Endothelial cell of umbilical vein (primary cell): ENCODE measurements around the gene PMVK. TPM values are rescaled to one million over a fixed set of nuclear protein-coding genes. Genes with fewer than 3 reads are reported as not detected.

Experiments
- BruUV-seq: library from RNA; stranded (reverse); fragments of 400-500 nt; replicated peaks from 2 replicates; lab custom pipeline; 2021; lab: Mats Ljungman, UMichigan
- CTCF ChIA-PET: fragments of 300-600, 350-600 bp; sonication (Branson Sonifier 250); formaldehyde crosslinking; loops from one replicate; lab custom pipeline; 2021; ENCODE audit warnings: antibody characterized with exemption, inconsistent platforms; lab: Charles Lee
- POLR2A ChIA-PET: fragments of 300-600, 350-600 bp; sonication (Branson Sonifier 250); formaldehyde crosslinking; loops from one replicate; lab custom pipeline; 2021; ENCODE audit warnings: antibody characterized with exemption, inconsistent platforms; lab: Charles Lee
- DNase-seq: peaks from one replicate; pipeline ENCODE4 v3.0.0-alpha.2; 2011; ENCODE audit warnings: low read depth, low spot score
- FAIRE-seq: peaks from 2 replicates; lab custom pipeline; 2011; peaks lifted over from hg19 to GRCh38; lab: Jason Lieb, UNC
- H2AFZ ChIP-seq: 2 replicates; pipeline ENCODE4 v1.6.0; 2012; ENCODE audit warnings: low read depth, low read length, control low read depth, inconsistent platforms
- H3K27ac ChIP-seq: 2 replicates; pipeline ENCODE4 v1.5.1; 2011; ENCODE audit warnings: low read depth, mild to moderate bottlenecking, control low read depth, low read length, moderate library complexity; ENCODE audit not compliant: insufficient read depth
- H3K27me3 ChIP-seq, 2 experiments: 2 replicates each; pipeline versions ENCODE4 v1.6.0 to v1.6.1; 2011; ENCODE audit warnings: low read length in 2 of 2, mixed read lengths in 1 of 2; ENCODE audit not compliant: control insufficient read depth in 2 of 2, insufficient read depth in 2 of 2
- H3K36me3 ChIP-seq, 2 experiments: 2 replicates in 1 of 2; 3 replicates in 1 of 2; pipeline ENCODE4 v1.5.1; 2011; ENCODE audit warnings: low read length in 2 of 2, mild to moderate bottlenecking in 1 of 2, moderate library complexity in 1 of 2; ENCODE audit not compliant: control insufficient read depth in 2 of 2, insufficient read depth in 2 of 2; ENCODE audit errors: extremely low read depth in 1 of 2
- H3K4me1 ChIP-seq: 3 replicates; pipeline ENCODE4 v1.5.1; 2011; ENCODE audit warnings: mild to moderate bottlenecking, low read length; ENCODE audit not compliant: control insufficient read depth, insufficient read depth; ENCODE audit errors: extremely low read depth
- H3K4me2 ChIP-seq: 2 replicates; pipeline ENCODE4 v1.6.1; 2011; ENCODE audit warnings: low read length, control low read depth, mixed read lengths; ENCODE audit not compliant: insufficient read depth
- H3K4me3 ChIP-seq, 3 experiments: fragments of 200-600 bp in 1 of 3; sonication (generic), shearing (Covaris generic) in 1 of 3; replicated peaks in 1 of 3; 2 replicates each; pipeline ENCODE4 v1.5.1; 2011 to 2016; ENCODE audit warnings: control low read depth in 3 of 3, low read length in 3 of 3, mild to moderate bottlenecking in 2 of 3, inconsistent platforms in 1 of 3, low read depth in 1 of 3, moderate library complexity in 1 of 3; ENCODE audit not compliant: insufficient read depth in 1 of 3
- H3K79me2 ChIP-seq: 2 replicates; pipeline ENCODE4 v1.6.0; 2012; ENCODE audit warnings: low read length, inconsistent platforms; ENCODE audit not compliant: control insufficient read depth, insufficient read depth
- H3K9ac ChIP-seq: replicated peaks from 2 replicates; pipeline ENCODE3; 2011; ENCODE audit warnings: low read length, control low read depth; ENCODE audit not compliant: insufficient read depth; ENCODE audit errors: extremely low read depth
- H3K9me1 ChIP-seq: replicated peaks from 3 replicates; pipeline ENCODE4 v1.6.0; 2011; ENCODE audit warnings: mild to moderate bottlenecking, low read length; ENCODE audit not compliant: control insufficient read depth, insufficient read depth; ENCODE audit errors: extremely low read depth
- H3K9me3 ChIP-seq: replicated peaks from 2 replicates; pipeline ENCODE4 v1.5.1; 2012; ENCODE audit warnings: low read length, inconsistent platforms; ENCODE audit not compliant: control insufficient read depth, insufficient read depth
- H4K20me1 ChIP-seq: replicated peaks from 2 replicates; pipeline ENCODE3; 2011; ENCODE audit warnings: mild to moderate bottlenecking, low read length; ENCODE audit not compliant: control insufficient read depth, insufficient read depth; ENCODE audit errors: extremely low read depth
- CTCF ChIP-seq, 2 donors: IDR thresholded peaks; 1 replicate in 1 of 2; 2 replicates in 1 of 2; pipeline ENCODE4 v1.5.1; 2011; ENCODE audit warnings: low read length in 2 of 2, mild to moderate bottlenecking in 2 of 2, moderate library complexity in 2 of 2, control low read depth in 1 of 2, inconsistent platforms in 1 of 2, low read depth in 1 of 2; ENCODE audit not compliant: insufficient read depth in 1 of 2; ENCODE audit errors: extremely low read depth in 1 of 2
- EZH2 ChIP-seq: IDR thresholded peaks from 2 replicates; pipeline ENCODE4 v1.6.1; 2012; ENCODE audit warnings: borderline replicate concordance, low read depth, mild to moderate bottlenecking, moderate library complexity, low read length, inconsistent platforms; ENCODE audit not compliant: severe bottlenecking
- FOS ChIP-seq: IDR thresholded peaks from 2 replicates; pipeline ENCODE4 v1.6.1; 2011; ENCODE audit warnings: mild to moderate bottlenecking, low read length, moderate library complexity, borderline replicate concordance; ENCODE audit not compliant: insufficient read depth
- GATA2 ChIP-seq: IDR thresholded peaks from 2 replicates; pipeline ENCODE4 v1.7.0; 2011; ENCODE audit warnings: low read depth, mild to moderate bottlenecking, moderate library complexity, mixed read lengths, low read length; ENCODE audit not compliant: insufficient read length, insufficient read depth
- JUN ChIP-seq: IDR thresholded peaks from 2 replicates; pipeline ENCODE4 v1.6.1; 2011; ENCODE audit warnings: borderline replicate concordance, low read depth; ENCODE audit not compliant: insufficient read length, insufficient read depth
- MAX ChIP-seq: IDR thresholded peaks from 2 replicates; pipeline ENCODE4 v1.6.1; 2011; ENCODE audit not compliant: insufficient read depth, insufficient read length
- MYC ChIP-seq: IDR thresholded peaks from one replicate; pipeline ENCODE4 v1.6.1; 2011; ENCODE audit warnings: mild to moderate bottlenecking, low read depth, low read length
- POLR2A ChIP-seq: IDR thresholded peaks from 2 replicates; pipeline ENCODE4 v1.6.1; 2012; ENCODE audit warnings: low read depth, mild to moderate bottlenecking, control low read depth, low read length
- POLR2AphosphoS5 ChIP-seq: IDR thresholded peaks from 2 replicates; pipeline ENCODE4 v1.6.1; 2012; ENCODE audit warnings: low read depth, mild to moderate bottlenecking, control low read depth, low read length, moderate library complexity; ENCODE audit not compliant: insufficient read depth
- dilution Hi-C: fragments of 300-500 bp; cut with MboI; formaldehyde crosslinking; loops from one replicate; pipeline ENCODE4 v1.15.0; 2019; ENCODE audit warnings: low sequenced_read_pairs; ENCODE audit not compliant: extremely low pct_ligation_motif_present
- intact Hi-C: fragments of 100-400 bp; cut with micrococcal nuclease; formaldehyde crosslinking; loops from one replicate; pipeline ENCODE4 v1.10.0; 2022
- polyA plus RNA-seq, 4 experiments: library from polyadenylated mRNA; depleted of rRNA in 3 of 4; stranded (reverse) in 3 of 4; unstranded in 1 of 4; fragments of >200 nt; gene quantifications; 2 replicates each; pipeline versions ENCODE4 v1.2.1 to v1.2.3, GENCODE V29; 2011 to 2012; ENCODE audit warnings: missing spikeins in 1 of 4
- total RNA-seq: library from RNA; stranded (reverse); gene quantifications from 2 replicates; pipeline ENCODE4 v1.2.3, GENCODE V29; 2021

PMVK gene
- total and polyA plus RNA-seq, 2 donors (not counting 3 experiments of a cell fraction or from before 2014, with no cell fraction given), result 22.6 to 32.7 TPM

- peak; percentile 47 for TF ChIP-seq POLR2AphosphoS5
- TF ChIP-seq MYC, result no peak
- TF ChIP-seq POLR2A, result peak; percentile 56
- no peak for TF ChIP-seq GATA2
- peak; percentile 98 for TF ChIP-seq MAX
- H3K4me3 ChIP-seq, result peak within 1 kb of the TSS; percentile 67 to 98 (median 92)
- no peaks in the 10 kb centered on the region for H3K9me1 ChIP-seq
- FAIRE-seq (peak; percentile 97), DNase-seq (peak; percentile 100)
- H3K9me3 ChIP-seq, result no peaks in the 10 kb centered on the region
- POLR2A ChIA-PET, result interaction anchor here (1.4 kb wide), 1 partner anchor 9 kb away, joined by 4 read pairs; no protein-coding TSS in a partner anchor
- CTCF ChIA-PET, result interaction anchor here (0.6 to 1.8 kb wide), 13 partner anchors 9 to 88 kb away, joined by 3 to 8 read pairs (median 4); partner anchors contain the start of genes ADAM15, CKS1B, LENEP and PBXIP1
- intact Hi-C loops (loop anchor here (1.0 kb wide), 2 partner anchors 9 to 21 kb away; partner anchors contain the start of gene CKS1B), dilution Hi-C loops (no loop called here)
- H3K27ac ChIP-seq, result peak within 1 kb of the TSS; percentile 39
- peak within 1 kb of the TSS; percentile 79 for H3K9ac ChIP-seq
- peaks cover 23% of the 10 kb centered on the region for H3K79me2 ChIP-seq
- no peaks in the 10 kb centered on the region for H4K20me1 ChIP-seq
- no peaks in the 10 kb centered on the region for H3K27me3 ChIP-seq
- H3K4me1 ChIP-seq, result peaks cover 11% of the 10 kb centered on the region
- H2AFZ ChIP-seq, result peak within 1 kb of the TSS; percentile 61
- BruUV-seq, result no TSS peak
- H3K4me2 ChIP-seq, result peak within 1 kb of the TSS; percentile 88
- H3K36me3 ChIP-seq, result peaks cover 0 to 6% of the 10 kb centered on the region in 2 experiments
Observed at GRCh38 chr1:154982897-154983648, 46.6 kb upstream of the PMVK start, which contains the start of gene FLAD1. Gene FLAD1 (plus strand): TSS chr1:154983344. CDS start chr1:154983695, 351 bp downstream.

- Histone ChIP-seq H3K4me1 (peaks cover 11% of the 10 kb centered on the region), H3K27me3 (no peaks in the 10 kb centered on the region), H3K9me3 (no peaks in the 10 kb centered on the region), H4K20me1 (no peaks in the 10 kb centered on the region), H3K27ac (no peak overlapping the region), H3K9me1 (no peaks in the 10 kb centered on the region), H3K79me2 (peaks cover 29% of the 10 kb centered on the region), H3K4me3 (peak overlapping the region in 1 of 3 experiments; percentile 58), H3K36me3 (peaks cover 0 to 3% of the 10 kb centered on the region in 2 experiments), H3K9ac (peak overlapping the region; percentile 46), H2AFZ (peak overlapping the region; percentile 61), H3K4me2 (peak overlapping the region; percentile 79)
- intact Hi-C loops (no loop called here), dilution Hi-C loops (no loop called here)
- ChIA-PET CTCF (interaction anchor here (1.4 kb wide), 1 partner anchor 46 kb away, joined by 3 read pairs; the partner anchor contains the start of gene PMVK), POLR2A (interaction anchor here (1.4 to 1.7 kb wide), 2 partner anchors 9 to 12 kb away, joined by 4 read pairs; partner anchors contain the start of gene SHC1)
- FAIRE-seq (no peak), DNase-seq (no peak)
- TF ChIP-seq GATA2 (no peak), JUN (no peak), POLR2A (no peak), MYC (no peak), CTCF (IDR thresholded peaks at IDR 0.05; ENCODE audit: extremely low read depth in 1 of 2, insufficient read depth in 1 of 2, low read depth in 1 of 2, low read length in 2 of 2) (no peak), POLR2AphosphoS5 (no peak), EZH2 (no peak), FOS (no peak), MAX (no peak)
- TSS peak; percentile 89 for BruUV-seq
Observed at GRCh38 chr1:154982341-154982740, 45.8 kb upstream of the PMVK start.
